Forelimb muscle (tissue), 1 donor: ENCODE results near the gene SMAD3. TPM values are rescaled to one million over a fixed set of nuclear protein-coding genes. Genes with fewer than 3 reads are reported as not detected.

Experiments
- DNase-seq: peaks from one replicate; pipeline ENCODE4 v3.0.0-alpha.2; 2013; ENCODE audit warnings: low read depth
- polyA plus RNA-seq: library from polyadenylated mRNA; unstranded; fragments of 120-200 nt; gene quantifications from one replicate; pipeline ENCODE4 v1.2.1, GENCODE V29; 2013; ENCODE audit not compliant: insufficient read length

The SMAD3 gene
- polyA plus RNA-seq, 1 donor = 26.3 TPM

GRCh38 chr15:67195305-67195704 lies 129.9 kb downstream of the SMAD3 start:
- no peak for DNase-seq

DNA sequence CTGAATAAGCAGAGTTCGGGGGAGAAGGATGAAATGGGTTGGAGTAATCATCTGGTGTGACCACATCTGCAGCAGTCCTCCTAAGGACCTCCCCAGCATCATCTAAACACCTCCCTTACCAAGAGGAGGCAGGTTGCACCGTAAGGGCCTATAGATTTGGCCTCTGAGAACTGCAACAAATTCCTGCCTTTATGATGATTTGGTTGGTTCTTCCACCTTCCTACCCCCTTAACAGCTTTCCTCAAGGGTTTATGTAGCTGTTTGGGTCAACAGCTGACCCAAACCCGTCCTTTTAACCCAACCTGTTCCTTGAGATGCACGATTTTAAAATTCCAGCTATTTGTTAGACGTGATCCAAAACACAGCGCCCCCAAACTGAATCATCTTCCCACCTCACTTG lies 130.8 kb downstream of the SMAD3 start:
- DNase-seq = no peak

- no peak for DNase-seq
These were observed 131.4 kb downstream of the SMAD3 start for GRCh38 chr15:67196672-67197363.

DNA sequence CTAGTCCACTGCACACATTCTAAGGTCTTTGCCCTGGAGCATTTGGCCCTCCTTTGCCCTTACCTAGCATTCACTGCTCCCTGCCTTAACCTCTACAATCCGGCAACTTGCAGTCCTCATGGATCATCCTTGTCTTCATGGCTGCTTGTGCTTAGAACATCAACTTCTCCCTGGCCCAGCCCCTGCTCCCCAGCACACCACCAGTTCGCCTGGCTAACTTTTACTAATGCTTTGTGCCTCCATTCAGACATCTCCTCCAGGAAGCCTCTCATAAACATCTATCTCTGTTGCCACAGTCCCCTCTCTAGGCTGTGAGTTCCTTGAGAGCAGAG lies 131.9 kb downstream of the SMAD3 start:
- DNase-seq = no peak

DNA sequence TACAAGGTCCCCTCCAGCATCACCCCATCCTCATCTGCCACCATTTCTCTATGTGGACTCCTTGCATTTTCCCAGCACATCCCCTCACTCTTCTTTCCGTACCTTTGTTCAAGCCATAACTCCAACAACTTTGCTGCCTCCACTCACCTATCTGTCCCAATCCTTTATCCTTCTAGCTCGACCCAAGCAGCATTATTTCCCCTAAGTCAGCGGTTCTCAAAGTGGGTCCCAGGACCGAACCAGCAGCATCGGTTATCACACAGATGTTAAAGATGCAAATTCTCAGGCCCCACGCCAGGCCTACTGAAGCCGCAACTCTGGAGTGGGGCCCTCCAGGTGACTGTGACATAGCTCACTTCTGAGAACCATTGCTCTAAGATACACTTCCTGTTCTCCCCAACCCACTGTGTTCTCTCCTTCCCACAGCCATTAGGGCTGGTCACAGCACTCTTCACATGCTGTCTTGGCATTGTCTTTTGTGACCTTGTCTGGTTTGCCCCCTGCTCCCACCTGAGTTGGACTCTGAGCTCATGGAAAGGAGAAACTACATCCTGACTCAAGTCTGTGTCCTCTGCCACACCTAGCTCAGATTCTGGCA lies 132.9 kb downstream of the SMAD3 start:
- no peak for DNase-seq

GRCh38 chr15:67199391-67199790 lies 134.0 kb downstream of the SMAD3 start:
- DNase-seq = no peak

DNA sequence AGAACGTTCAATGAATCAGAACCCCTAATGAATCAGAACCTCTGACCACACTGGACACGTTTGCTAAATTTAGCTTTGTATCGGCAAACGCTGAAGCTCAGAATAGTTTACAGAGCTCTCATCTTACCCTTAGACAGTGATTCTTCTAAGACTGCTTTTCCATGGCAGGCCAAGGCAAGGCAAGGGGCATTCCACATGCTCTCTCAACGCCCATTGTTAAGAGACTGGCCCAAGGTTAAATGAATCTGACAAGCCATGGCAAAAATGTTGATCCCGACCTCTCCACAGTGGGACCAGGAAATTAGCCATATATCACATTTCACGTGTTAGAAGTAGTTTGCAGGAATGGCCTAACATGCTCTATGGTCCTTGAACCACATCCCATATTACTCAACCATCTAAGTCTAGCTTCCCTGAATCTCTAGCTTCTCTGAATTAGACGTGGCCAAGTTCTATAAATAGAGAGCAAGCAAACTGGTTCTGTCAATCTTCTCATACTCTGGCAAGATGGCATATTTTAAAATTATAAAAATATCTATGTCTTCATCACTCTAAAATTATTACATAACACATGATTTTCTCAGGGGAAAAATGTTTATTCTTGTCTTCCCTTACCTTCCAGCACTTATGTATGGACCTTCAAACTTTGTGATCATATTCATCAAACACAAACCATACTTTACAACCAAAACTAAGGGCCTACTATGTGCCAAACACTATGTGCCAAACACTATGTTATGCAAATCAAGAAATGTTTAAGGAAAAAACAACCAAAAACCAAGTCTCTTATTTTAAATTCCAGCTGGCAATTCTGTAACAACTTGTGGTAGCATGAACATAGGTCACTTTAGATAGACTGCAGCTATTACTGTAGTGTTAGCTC lies 134.7 kb downstream of the SMAD3 start:
- DNase-seq = no peak

- DNase-seq = no peak
These were observed 135.7 kb downstream of the SMAD3 start for GRCh38 chr15:67201136-67201535.

DNA sequence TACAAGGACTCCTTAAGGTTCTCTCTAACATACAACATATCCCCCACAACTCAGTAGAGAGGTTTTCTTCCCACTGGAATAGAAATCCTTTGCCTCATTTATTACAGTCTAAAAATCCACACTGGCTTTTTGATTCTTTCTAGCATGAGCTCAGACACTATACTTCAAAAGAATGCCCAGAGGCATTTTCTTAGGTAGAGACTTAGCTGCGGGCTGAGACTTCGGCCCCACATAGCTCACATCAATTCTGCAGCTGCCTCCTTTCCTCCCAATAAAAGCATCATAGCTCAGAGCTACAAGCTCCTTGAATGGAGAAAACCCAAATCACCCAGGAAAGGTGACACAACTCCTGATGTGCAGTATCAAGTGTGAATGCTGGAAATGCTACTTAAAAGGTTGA lies 136.7 kb downstream of the SMAD3 start:
- DNase-seq = no peak

DNA sequence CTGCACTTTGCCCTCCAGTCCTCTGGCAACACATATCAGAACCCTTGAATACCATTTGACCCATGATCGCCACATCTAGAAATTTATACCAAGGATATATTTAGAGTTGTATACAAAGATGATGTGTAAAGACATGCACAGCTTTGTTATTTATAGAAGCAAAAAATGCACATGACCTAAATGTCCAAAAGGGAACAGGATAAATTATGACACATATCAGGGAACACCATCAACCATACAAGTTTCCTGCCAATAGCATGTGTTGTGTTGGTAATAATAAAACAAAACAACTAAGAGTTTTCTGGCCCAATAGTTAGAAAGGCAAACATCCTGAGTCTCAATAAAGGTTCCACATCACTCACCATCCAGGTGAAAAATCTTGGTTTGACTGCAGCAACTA lies 137.6 kb downstream of the SMAD3 start:
- no peak for DNase-seq

DNA sequence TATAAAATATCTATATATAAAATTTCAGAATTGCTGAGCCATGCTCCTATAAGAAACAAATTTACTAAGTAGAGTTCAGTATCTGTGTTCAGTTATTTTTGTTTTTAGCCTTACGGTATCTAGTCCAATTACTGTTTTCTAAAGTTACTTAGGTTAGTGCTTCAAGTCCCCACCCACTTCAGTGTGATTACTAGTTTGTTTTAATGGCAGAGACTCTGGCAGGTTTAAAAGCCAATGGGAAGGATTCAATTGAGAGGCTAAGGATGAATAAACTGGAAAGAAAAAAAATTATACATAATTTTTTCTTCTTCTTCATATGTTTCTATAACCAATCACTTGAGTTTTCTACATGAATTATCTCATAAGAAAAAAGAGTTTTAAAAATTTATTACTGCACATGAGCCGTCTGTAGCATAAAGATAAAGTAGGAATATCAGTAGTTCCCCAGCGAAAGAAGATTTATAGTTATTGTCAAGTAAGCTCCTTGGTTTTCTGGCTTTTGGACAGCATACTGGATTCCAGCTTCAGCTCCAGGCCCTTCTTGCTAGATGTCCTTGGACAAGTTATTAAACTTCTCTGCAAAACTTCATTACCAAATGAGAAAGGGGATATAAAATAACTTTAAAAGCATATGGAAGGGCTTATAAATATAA lies 142.3 kb downstream of the SMAD3 start:
- no peak for DNase-seq

GRCh38 chr15:67208396-67208795 lies 143.0 kb downstream of the SMAD3 start:
- DNase-seq = no peak

GRCh38 chr15:67210555-67211168 lies 145.3 kb downstream of the SMAD3 start:
- no peak for DNase-seq

DNA sequence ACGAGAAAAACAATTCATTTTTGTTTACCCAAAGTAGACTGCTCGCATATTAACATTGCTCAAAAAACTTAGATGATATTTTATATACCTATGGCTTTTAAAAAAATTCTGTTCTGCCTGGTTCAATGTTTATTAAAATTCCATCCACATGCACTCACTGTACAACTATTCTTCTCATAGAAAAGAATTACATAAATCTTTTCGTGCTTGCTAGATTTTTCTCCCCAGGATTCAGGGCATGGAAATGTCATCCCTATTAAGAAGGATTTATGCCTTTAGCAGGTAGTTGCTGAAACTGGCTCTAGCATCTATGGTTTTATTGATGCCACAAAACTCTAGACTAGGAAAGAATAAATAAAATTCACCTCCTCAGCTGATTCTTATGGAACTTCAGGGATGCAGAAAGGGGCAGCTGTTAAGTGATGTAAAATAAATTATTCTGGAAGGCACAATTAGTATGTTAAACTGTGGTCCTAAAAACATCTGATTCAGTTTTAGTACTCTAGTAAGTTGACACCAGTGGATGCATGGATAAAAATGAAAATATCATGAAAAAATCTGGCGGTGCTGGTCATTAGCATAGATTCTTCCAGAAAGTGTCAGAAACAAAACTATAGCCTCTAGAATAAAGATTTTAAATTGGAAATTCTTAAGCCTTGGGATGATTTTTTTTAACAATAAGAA lies 147.4 kb downstream of the SMAD3 start:
- no peak for DNase-seq

- no peak for DNase-seq
These were observed 149.7 kb downstream of the SMAD3 start for GRCh38 chr15:67215102-67215501.

GRCh38 chr15:67216859-67217258 lies 151.5 kb downstream of the SMAD3 start:
- no peak for DNase-seq

GRCh38 chr15:67218428-67218827 lies 153.0 kb downstream of the SMAD3 start:
- DNase-seq = no peak

GRCh38 chr15:67219288-67219687 lies 153.9 kb downstream of the SMAD3 start:
- DNase-seq = no peak

DNA sequence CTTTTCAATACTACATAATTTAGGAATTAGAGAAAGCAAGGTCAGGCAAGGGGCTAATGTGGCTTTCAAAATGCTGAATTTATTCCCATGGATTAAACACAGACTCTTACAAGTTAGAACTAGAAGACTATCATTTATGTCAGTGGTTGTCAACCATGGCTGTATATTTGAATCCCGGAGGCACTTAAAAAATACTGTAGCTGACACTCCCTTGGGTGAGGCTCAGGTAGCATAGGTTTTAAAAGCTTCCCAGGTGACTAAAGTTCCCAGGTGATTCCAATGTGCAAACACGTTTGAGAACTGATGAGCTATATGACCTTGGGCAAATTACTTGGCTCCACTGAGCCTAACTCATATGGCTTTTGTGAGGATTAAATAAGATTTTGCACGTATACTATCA lies 159.5 kb downstream of the SMAD3 start:
- no peak for DNase-seq

DNA sequence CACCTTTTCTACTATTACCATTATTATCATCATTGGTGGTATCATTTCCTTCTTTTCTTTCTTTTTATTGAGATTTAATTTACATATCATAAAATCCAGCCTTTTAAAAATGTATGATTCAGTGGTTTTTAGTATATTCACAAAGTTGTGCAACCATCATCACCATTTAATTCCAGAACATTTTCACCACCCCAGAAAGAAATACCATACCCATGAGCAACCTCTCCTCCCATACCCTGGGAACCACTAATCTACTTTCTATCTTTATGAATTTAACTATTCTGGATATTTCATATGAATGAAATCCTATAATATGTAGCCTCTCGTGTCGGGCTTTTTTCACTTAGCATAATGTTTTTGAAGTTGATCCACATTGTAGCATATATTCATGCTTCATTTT lies 159.9 kb downstream of the SMAD3 start:
- no peak for DNase-seq

DNA sequence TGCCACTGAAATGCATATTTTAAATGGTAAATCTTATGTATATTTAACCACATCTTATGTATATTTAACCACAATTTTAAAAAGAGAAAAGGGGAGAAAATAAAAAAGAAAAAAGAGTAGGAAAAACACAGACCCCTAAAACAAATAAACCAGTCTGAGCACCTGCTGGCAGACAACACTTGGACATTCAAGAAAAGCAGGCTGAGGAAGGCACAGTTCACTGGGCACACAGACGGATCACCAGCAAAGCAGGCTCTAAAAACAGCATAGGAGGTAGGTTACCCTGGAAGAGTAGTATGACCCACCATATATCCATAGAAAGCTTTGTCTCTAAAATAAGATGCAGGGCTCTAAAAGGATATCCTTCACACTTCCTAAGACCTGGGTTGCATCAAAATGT lies 162.0 kb downstream of the SMAD3 start:
- no peak for DNase-seq
